Colonic mucosa (tissue), 4 donors: ENCODE data around the gene LRRFIP1. TPM values are rescaled to one million over a fixed set of nuclear protein-coding genes. Genes with fewer than 3 reads are reported as not detected.
"Not testable (repeated sequence)": the region's sequence is repeated elsewhere in the genome, so short reads cannot be mapped to it uniquely, and the experiment has no call there.

ENCODE experiments used
- DNase-seq: peaks from one replicate; pipeline ENCODE4 v3.0.0-alpha.2; 2020
- H3K27ac ChIP-seq: fragments of 200-600 bp; one replicate; pipeline ENCODE4 v1.8.0; 2021
- H3K27me3 ChIP-seq: fragments of 200-600 bp; one replicate; pipeline ENCODE4 v1.8.0; 2021
- H3K36me3 ChIP-seq: fragments of 200-600 bp; one replicate; pipeline ENCODE4 v1.8.0; 2021
- H3K4me1 ChIP-seq: fragments of 200-600 bp; one replicate; pipeline ENCODE4 v1.8.0; 2021; ENCODE audit warnings: mild to moderate bottlenecking
- H3K4me3 ChIP-seq: fragments of 200-600 bp; one replicate; pipeline ENCODE4 v1.8.0; 2021
- H3K9ac ChIP-seq, 2 donors: one replicate each; pipeline ENCODE4 v1.7.0; 2013; ENCODE audit warnings: control low read depth in 2 of 2, low read depth in 2 of 2, low read length in 2 of 2
- H3K9me3 ChIP-seq: fragments of 200-600 bp; one replicate; pipeline ENCODE4 v1.8.0; 2021
- intact Hi-C: fragments of 100-400 bp; cut with DNase I; formaldehyde crosslinking; loops from one replicate; pipeline ENCODE4 v1.14.1; 2022
- total RNA-seq, 2 donors: library from RNA; stranded (reverse); fragmentation: NEBNext Ultra II Directional in 1 of 2; extraction: Animal tissue kit (Norgen Biotek cat#: 25700) in 1 of 2; gene quantifications; one replicate each; pipeline ENCODE4 v1.2.1, GENCODE V29; 2021
- TF ChIP-seq, protein P1 (sequence below): fragments of 200-600 bp; IDR thresholded peaks from one replicate; pipeline ENCODE4 v1.8.0; 2022; ENCODE audit warnings: antibody characterized with exemption, mild to moderate bottlenecking
- donor health status: healthy.
- donor health status: DM: no; HTN: no; CAD: no.
- donor health status: DM: no; HTN: no; CAD: no.

Gene LRRFIP1
- total RNA-seq, 2 donors from 2014 or later: 114 to 133 TPM

GRCh38 chr2:237688081-237688480 lies 60.7 kb downstream of the LRRFIP1 start:
- H3K27me3 ChIP-seq: no peaks in the 10 kb centered on the region
- H3K4me3 ChIP-seq: no peak overlapping the region
- no peaks in the 10 kb centered on the region for H3K36me3 ChIP-seq
- peak overlapping the region; percentile 69 for H3K27ac ChIP-seq
- H3K9me3 ChIP-seq: no peaks in the 10 kb centered on the region
- no peak for DNase-seq
- intact Hi-C loops: no loop called here
- TF ChIP-seq, protein P1, sequence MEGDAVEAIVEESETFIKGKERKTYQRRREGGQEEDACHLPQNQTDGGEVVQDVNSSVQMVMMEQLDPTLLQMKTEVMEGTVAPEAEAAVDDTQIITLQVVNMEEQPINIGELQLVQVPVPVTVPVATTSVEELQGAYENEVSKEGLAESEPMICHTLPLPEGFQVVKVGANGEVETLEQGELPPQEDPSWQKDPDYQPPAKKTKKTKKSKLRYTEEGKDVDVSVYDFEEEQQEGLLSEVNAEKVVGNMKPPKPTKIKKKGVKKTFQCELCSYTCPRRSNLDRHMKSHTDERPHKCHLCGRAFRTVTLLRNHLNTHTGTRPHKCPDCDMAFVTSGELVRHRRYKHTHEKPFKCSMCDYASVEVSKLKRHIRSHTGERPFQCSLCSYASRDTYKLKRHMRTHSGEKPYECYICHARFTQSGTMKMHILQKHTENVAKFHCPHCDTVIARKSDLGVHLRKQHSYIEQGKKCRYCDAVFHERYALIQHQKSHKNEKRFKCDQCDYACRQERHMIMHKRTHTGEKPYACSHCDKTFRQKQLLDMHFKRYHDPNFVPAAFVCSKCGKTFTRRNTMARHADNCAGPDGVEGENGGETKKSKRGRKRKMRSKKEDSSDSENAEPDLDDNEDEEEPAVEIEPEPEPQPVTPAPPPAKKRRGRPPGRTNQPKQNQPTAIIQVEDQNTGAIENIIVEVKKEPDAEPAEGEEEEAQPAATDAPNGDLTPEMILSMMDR: no peak
- peak overlapping the region in 1 of 2 donors; percentile 20 for H3K9ac ChIP-seq
- H3K4me1 ChIP-seq: peaks cover 9% of the 10 kb centered on the region

GRCh38 chr2:237688541-237688940 lies 61.2 kb downstream of the LRRFIP1 start:
- intact Hi-C loops, H3K4me3 ChIP-seq, H3K36me3 ChIP-seq, H3K9me3 ChIP-seq, H3K4me1 ChIP-seq, H3K27me3 ChIP-seq, DNase-seq, H3K9ac ChIP-seq: not testable (repeated sequence)
- peak overlapping the region; percentile 69 for H3K27ac ChIP-seq

GRCh38 chr2:237689336-237690131 lies 62.1 kb downstream of the LRRFIP1 start:
- Histone ChIP-seq H3K9ac (peak overlapping the region; percentile 19 to 24), H3K27me3 (no peaks in the 10 kb centered on the region), H3K4me1 (peaks cover 18% of the 10 kb centered on the region), H3K36me3 (no peaks in the 10 kb centered on the region), H3K27ac (no peak overlapping the region), H3K4me3 (no peak overlapping the region), H3K9me3 (no peaks in the 10 kb centered on the region)
- intact Hi-C loops: no loop called here
- peak; percentile 77 for DNase-seq
- TF ChIP-seq, protein P1: no peak

- H3K4me1 ChIP-seq: peaks cover 24% of the 10 kb centered on the region
- no peaks in the 10 kb centered on the region for H3K27me3 ChIP-seq
- peak overlapping the region; percentile 59 for H3K4me3 ChIP-seq
- intact Hi-C loops: no loop called here
- H3K36me3 ChIP-seq: no peaks in the 10 kb centered on the region
- TF ChIP-seq, protein P1: no peak
- H3K9ac ChIP-seq: peak overlapping the region; percentile 61 to 94
- peak; percentile 72 for DNase-seq
- no peaks in the 10 kb centered on the region for H3K9me3 ChIP-seq
- peak overlapping the region; percentile 89 for H3K27ac ChIP-seq
These were observed 63.9 kb downstream of the LRRFIP1 start for GRCh38 chr2:237691029-237691907.

GRCh38 chr2:237691908-237692600 lies 64.7 kb downstream of the LRRFIP1 start:
- Histone ChIP-seq H3K9ac (peak overlapping the region; percentile 97 to 99), H3K9me3 (no peaks in the 10 kb centered on the region), H3K36me3 (no peaks in the 10 kb centered on the region), H3K27me3 (no peaks in the 10 kb centered on the region), H3K4me3 (peak overlapping the region; percentile 96), H3K27ac (peak overlapping the region; percentile 98), H3K4me1 (peaks cover 24% of the 10 kb centered on the region)
- DNase-seq: peak; percentile 100
- intact Hi-C loops: no loop called here
- TF ChIP-seq, protein P1: no peak
